T-cell (primary cell): ENCODE data around the gene FOXE1. TPM values are rescaled to one million over a fixed set of nuclear protein-coding genes. Genes with fewer than 3 reads are reported as not detected.

Experiments
- ATAC-seq, 4 experiments: fragments of 200-7000 bp in 3 of 4; fragments of 150-1000 bp in 1 of 4; cut with Tn5 transposase; replicated peaks in 1 of 4; 1 replicate in 3 of 4; 2 replicates in 1 of 4; pipeline ENCODE4 v1.10.0; 2021; ENCODE audit warnings: moderate library complexity in 3 of 4, mild to moderate bottlenecking in 2 of 4, moderate number of reproducible peaks in 1 of 4
- CTCF ChIA-PET, 2 donors: fragments of 300-600 bp; sonication (Branson Sonifier 250); formaldehyde crosslinking; loops; one replicate each; lab custom pipeline; 2022; ENCODE audit warnings: antibody characterized with exemption in 2 of 2; lab: Charles Lee
- POLR2A ChIA-PET, 2 donors: fragments of 300-600 bp; sonication (Branson Sonifier 250); formaldehyde crosslinking; loops; one replicate each; lab custom pipeline; 2022; ENCODE audit warnings: antibody characterized with exemption in 2 of 2; lab: Charles Lee
- DNase-seq, 35 experiments: peaks; one replicate each; pipeline versions ENCODE4 v3.0.0 to v3.0.0-alpha.2; 2013 to 2023
- H3K27ac ChIP-seq: one replicate; pipeline ENCODE4 v1.5.1; 2013; ENCODE audit warnings: low read length
- H3K27me3 ChIP-seq, 2 experiments: replicated peaks in 1 of 2; 1 replicate in 1 of 2; 2 replicates in 1 of 2; pipeline versions ENCODE4 v1.6.1 to v1.7.0; 2013; ENCODE audit warnings: low read length in 1 of 2, mixed read lengths in 1 of 2; ENCODE audit not compliant: control insufficient read depth in 2 of 2, insufficient read depth in 2 of 2; ENCODE audit errors: extremely low read depth in 1 of 2
- H3K36me3 ChIP-seq, 2 donors: 1 replicate in 1 of 2; 2 replicates in 1 of 2; pipeline versions ENCODE4 v1.6.1 to v1.7.0; 2013; ENCODE audit warnings: low read length in 1 of 2; ENCODE audit not compliant: control insufficient read depth in 2 of 2, insufficient read depth in 1 of 2; ENCODE audit errors: extremely low read depth in 1 of 2
- H3K4me1 ChIP-seq, 2 experiments: 1 replicate in 1 of 2; 2 replicates in 1 of 2; pipeline versions ENCODE4 v1.6.1 to v1.7.0; 2013; ENCODE audit warnings: low read length in 2 of 2, mixed read lengths in 1 of 2; ENCODE audit not compliant: insufficient read depth in 2 of 2, control insufficient read depth in 1 of 2; ENCODE audit errors: extremely low read depth in 1 of 2
- H3K4me3 ChIP-seq, 2 donors: 1 replicate in 1 of 2; 2 replicates in 1 of 2; pipeline versions ENCODE4 v1.5.1 to v1.7.0; 2013; ENCODE audit warnings: mild to moderate bottlenecking in 2 of 2, low read length in 1 of 2, moderate library complexity in 1 of 2; ENCODE audit not compliant: control insufficient read depth in 1 of 2; ENCODE audit errors: extremely low read depth in 1 of 2
- H3K9me3 ChIP-seq: 2 replicates; pipeline ENCODE4 v1.7.0; 2013
- H3K27ac Mint-ChIP-seq, 2 donors: one replicate each; pipeline ENCODE4 v1.8.0; 2020 to 2021; ENCODE audit warnings: mild to moderate bottlenecking in 2 of 2, mixed read lengths in 2 of 2
- H3K27me3 Mint-ChIP-seq, 2 donors: one replicate each; pipeline ENCODE4 v1.8.0; 2021 to 2022; ENCODE audit warnings: mixed read lengths in 2 of 2
- H3K36me3 Mint-ChIP-seq: one replicate; pipeline ENCODE4 v1.8.0; 2021; ENCODE audit warnings: mixed read lengths
- H3K4me1 Mint-ChIP-seq, 3 donors: one replicate each; pipeline ENCODE4 v1.8.0; 2020 to 2022; ENCODE audit warnings: mixed read lengths in 3 of 3, mild to moderate bottlenecking in 1 of 3
- H3K4me3 Mint-ChIP-seq, 3 donors: one replicate each; pipeline ENCODE4 v1.8.0; 2020 to 2022; ENCODE audit warnings: mild to moderate bottlenecking in 3 of 3, mixed read lengths in 3 of 3, moderate library complexity in 3 of 3
- H3K9me3 Mint-ChIP-seq, 3 donors: one replicate each; pipeline ENCODE4 v1.8.0; 2020 to 2022; ENCODE audit warnings: mixed read lengths in 3 of 3
- WGBS: methylation state at CpG from one replicate; pipeline ENCODE4 v1.1.5; 2013; ENCODE audit warnings: missing lambda C conversion rate; ENCODE audit not compliant: insufficient coverage; 5-methylcytosine and 5-hydroxymethylcytosine counted together
- total RNA-seq, 35 experiments: library from RNA in 6 of 35; stranded (reverse) in 6 of 35; fragments of 120-200 nt in 1 of 35; gene quantifications; one replicate each; pipeline versions ENCODE4 v1.2.1 to v1.2.4 and lab custom pipeline; 2013 to 2026

FOXE1 gene
- total RNA-seq, 5 donors from 2014 or later (not counting 1 experiment from before 2014, with no cell fraction given): 0.06 to 0.14 (median 0.11) TPM; not detected in 1

DNA sequence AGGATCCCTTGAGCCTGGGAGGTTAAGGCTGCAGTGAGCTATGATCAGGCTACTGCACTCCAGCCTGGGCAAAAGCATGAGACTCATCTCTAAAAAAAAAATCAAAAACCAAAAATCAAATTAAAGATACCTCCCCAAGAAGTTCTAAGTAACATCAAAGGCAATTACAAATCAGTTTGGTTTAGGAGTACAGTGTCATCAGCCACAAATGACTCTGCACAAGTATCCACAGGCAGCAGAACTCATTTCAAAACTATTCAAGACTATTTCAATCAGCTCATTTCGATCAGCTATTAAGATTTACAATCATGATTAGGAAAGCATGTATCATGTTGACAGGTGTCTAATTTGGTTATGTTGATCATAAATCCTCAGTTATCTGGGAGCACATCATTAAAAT lies 50.2 kb downstream of the FOXE1 start:
- H3K27ac Mint-ChIP-seq: peak overlapping the region; percentile 85 to 88
- WGBS: no CpG with 5 or more reads among the region's 1 CpG
- Histone ChIP-seq H3K4me1 (peaks cover 56 to 72% of the 10 kb centered on the region in 2 experiments), H3K27me3 (no peaks in the 10 kb centered on the region), H3K36me3 (peaks cover 0 to 9% of the 10 kb centered on the region in 2 donors), H3K9me3 (no peaks in the 10 kb centered on the region), H3K27ac (peak overlapping the region; percentile 57), H3K4me3 (no peak overlapping the region)
- ChIA-PET CTCF (interaction anchor here (0.6 to 4.4 kb wide), 14 partner anchors 9 to 354 kb away, joined by 3 to 59 read pairs (median 4); partner anchors contain the start of gene TRMO (in 1 of the 2)), POLR2A (interaction anchor here (0.5 to 3.0 kb wide), 5 partner anchors 14 to 102 kb away, joined by 3 to 13 read pairs (median 11); partner anchors contain the start of gene TRMO (in 2 of the 2))
- peak overlapping the region in 2 of 3 donors; percentile 10 to 76 for H3K4me3 Mint-ChIP-seq
- ATAC-seq (no peak), DNase-seq (no peak)
- H3K27me3 Mint-ChIP-seq: no peaks in the 10 kb centered on the region
- peaks cover 19% of the 10 kb centered on the region for H3K36me3 Mint-ChIP-seq
- H3K9me3 Mint-ChIP-seq: no peaks in the 10 kb centered on the region
- peaks cover 73 to 87% (median 81%) of the 10 kb centered on the region in 3 donors for H3K4me1 Mint-ChIP-seq

- Histone ChIP-seq H3K4me3 (peak overlapping the region; percentile 37 to 39), H3K27ac (peak overlapping the region; percentile 75), H3K9me3 (no peaks in the 10 kb centered on the region), H3K36me3 (peaks cover 3 to 19% of the 10 kb centered on the region in 2 donors), H3K4me1 (peaks cover 62 to 85% of the 10 kb centered on the region in 2 experiments), H3K27me3 (no peaks in the 10 kb centered on the region)
- H3K4me1 Mint-ChIP-seq: peaks cover 87 to 99% (median 92%) of the 10 kb centered on the region in 3 donors
- no peaks in the 10 kb centered on the region for H3K9me3 Mint-ChIP-seq
- ChIA-PET POLR2A (interaction anchor here (1.0 to 4.1 kb wide), 3 partner anchors 16 to 248 kb away, joined by 3 to 62 read pairs (median 28); partner anchors contain the start of gene TRMO (in 2 of the 2)), CTCF (interaction anchor here (0.7 to 2.8 kb wide), 12 partner anchors 9 to 207 kb away, joined by 3 to 33 read pairs (median 4); partner anchors contain the start of genes NANS (in 1 of the 2) and TRMO (in 1 of the 2))
- H3K4me3 Mint-ChIP-seq: peak overlapping the region; percentile 70 to 80 (median 76)
- H3K27me3 Mint-ChIP-seq: no peaks in the 10 kb centered on the region
- ATAC-seq: peak; percentile 66 to 80 (median 78)
- peaks cover 28% of the 10 kb centered on the region for H3K36me3 Mint-ChIP-seq
- peak in 34 of 35 experiments; percentile 38 to 78 (median 60) for DNase-seq
- peak overlapping the region; percentile 91 to 92 for H3K27ac Mint-ChIP-seq
- 21% methylated on average over 7 of the region's 9 CpGs for WGBS
Observed at GRCh38 chr9:97904725-97905124, 51.7 kb downstream of the FOXE1 start.

- Histone ChIP-seq H3K36me3 (peaks cover 5 to 20% of the 10 kb centered on the region in 2 donors), H3K4me1 (peaks cover 64 to 88% of the 10 kb centered on the region in 2 experiments), H3K9me3 (no peaks in the 10 kb centered on the region), H3K4me3 (peak overlapping the region; percentile 37 to 39), H3K27ac (peak overlapping the region; percentile 75), H3K27me3 (no peaks in the 10 kb centered on the region)
- Mint-ChIP-seq H3K9me3 (no peaks in the 10 kb centered on the region), H3K27me3 (no peaks in the 10 kb centered on the region), H3K4me3 (peak overlapping the region; percentile 70 to 80 (median 76)), H3K36me3 (peaks cover 33% of the 10 kb centered on the region), H3K27ac (peak overlapping the region; percentile 92 to 93), H3K4me1 (peaks cover 92 to 99% (median 92%) of the 10 kb centered on the region in 3 donors)
- WGBS: no CpG with 5 or more reads among the region's 2 CpGs
- ATAC-seq (peak; percentile 77 to 85 (median 84)), DNase-seq (peak in 33 of 35 experiments; percentile 32 to 84 (median 55))
- POLR2A ChIA-PET: interaction anchor here (1.2 to 4.1 kb wide), 3 partner anchors 12 to 16 kb away, joined by 3 to 62 read pairs (median 28); partner anchors contain the start of gene TRMO (in 2 of the 2)
- CTCF ChIA-PET: interaction anchor here (0.7 to 2.8 kb wide), 12 partner anchors 9 to 206 kb away, joined by 3 to 33 read pairs (median 4); partner anchors contain the start of genes NANS (in 1 of the 2) and TRMO (in 1 of the 2)
Observed at GRCh38 chr9:97905228-97905627, 52.2 kb downstream of the FOXE1 start.

Other genes with a start within 250 kb of the FOXE1 start
- 10 to 100 TPM; 15.4 to 24.0 (median 17.9) TPM for gene TSTD2, start 219.9 kb upstream of the FOXE1 start, total RNA-seq
- 10 to 100 TPM; 31.9 to 38.7 (median 33.8) TPM for gene NCBP1, start 219.4 kb upstream of the FOXE1 start, total RNA-seq
- gene XPA, start 155.9 kb upstream of the FOXE1 start, total RNA-seq: 10 to 100 TPM; 21.7 to 24.5 (median 23.3) TPM
- 10 to 100 TPM; 38.8 to 47.4 (median 44.7) TPM for gene TRMO, start 69.3 kb downstream of the FOXE1 start, total RNA-seq
- 1 to 10 TPM; 1.3 to 3.7 (median 1.7) TPM for gene HEMGN, start 84.9 kb downstream of the FOXE1 start, total RNA-seq
- gene ANP32B, start 130.1 kb downstream of the FOXE1 start, total RNA-seq: 100 to 1,000 TPM; 151 to 201 (median 172) TPM
- gene NANS, start 203.5 kb downstream of the FOXE1 start, total RNA-seq: 10 to 100 TPM; 21.7 to 57.5 (median 27.6) TPM